NCI-H748 treated with DMSO at 0.1 percent for 48 hours (cell line): ENCODE results near the gene TOPAZ1.

ENCODE experiments used
- DNase-seq: peaks from one replicate; lab custom pipeline; 2025; lab: John Stamatoyannopoulos, UW

TOPAZ1 gene

GRCh38 chr3:44248152-44248551, 6.5 kb downstream of the TOPAZ1 start:
- no peak for DNase-seq

- no peak for DNase-seq
Observed at GRCh38 chr3:44252332-44252959, 10.8 kb downstream of the TOPAZ1 start.

GRCh38 chr3:44259404-44259803, 17.7 kb downstream of the TOPAZ1 start:
- DNase-seq: no peak

- DNase-seq: no peak
Observed at GRCh38 chr3:44264146-44264545, 22.5 kb downstream of the TOPAZ1 start.

GRCh38 chr3:44265815-44266214, 24.1 kb downstream of the TOPAZ1 start:
- DNase-seq: no peak

GRCh38 chr3:44272191-44272590, 30.5 kb downstream of the TOPAZ1 start:
- no peak for DNase-seq

- DNase-seq: no peak
Observed at GRCh38 chr3:44277925-44278324, 36.2 kb downstream of the TOPAZ1 start.

GRCh38 chr3:44280077-44280476, 38.4 kb downstream of the TOPAZ1 start:
- no peak for DNase-seq

GRCh38 chr3:44280631-44281030, 38.9 kb downstream of the TOPAZ1 start:
- no peak for DNase-seq

- no peak for DNase-seq
Observed at GRCh38 chr3:44284949-44285348, 43.3 kb downstream of the TOPAZ1 start.

- DNase-seq: no peak
Observed at GRCh38 chr3:44289882-44290462, 48.3 kb downstream of the TOPAZ1 start.

- no peak for DNase-seq
Observed at GRCh38 chr3:44292276-44292675, 50.6 kb downstream of the TOPAZ1 start.

GRCh38 chr3:44292947-44293346, 51.3 kb downstream of the TOPAZ1 start:
- DNase-seq: no peak

GRCh38 chr3:44297255-44297654, 55.6 kb downstream of the TOPAZ1 start:
- no peak for DNase-seq

GRCh38 chr3:44301746-44302145, 60.1 kb downstream of the TOPAZ1 start:
- no peak for DNase-seq

- DNase-seq: no peak
Observed at GRCh38 chr3:44309500-44309899, 67.8 kb downstream of the TOPAZ1 start.

- DNase-seq: peak; percentile 4
Observed at GRCh38 chr3:44318891-44319311, 77.2 kb downstream of the TOPAZ1 start.

GRCh38 chr3:44321335-44321734, 79.6 kb downstream of the TOPAZ1 start:
- DNase-seq: no peak

GRCh38 chr3:44323341-44323955, 81.8 kb downstream of the TOPAZ1 start:
- peak; percentile 48 for DNase-seq

- DNase-seq: no peak
Observed at GRCh38 chr3:44324584-44324983, 82.9 kb downstream of the TOPAZ1 start.

GRCh38 chr3:44326019-44326418, 84.3 kb downstream of the TOPAZ1 start:
- DNase-seq: no peak

GRCh38 chr3:44326515-44326914, 84.8 kb downstream of the TOPAZ1 start:
- DNase-seq: no peak

- DNase-seq: no peak
Observed at GRCh38 chr3:44329946-44330345, 88.3 kb downstream of the TOPAZ1 start.

GRCh38 chr3:44330444-44330843, 88.8 kb downstream of the TOPAZ1 start:
- DNase-seq: no peak
